AG04450 (cell line): ENCODE results near the gene MTNR1B. TPM values are rescaled to one million over a fixed set of nuclear protein-coding genes. Genes with fewer than 3 reads are reported as not detected.

Experiments used
- CTCF ChIA-PET: fragments of 300-600, 350-600 bp; formaldehyde crosslinking; extraction: SDS; loops from one replicate; lab custom pipeline; 2022; ENCODE audit warnings: antibody characterized with exemption, inconsistent platforms; lab: Charles Lee
- POLR2A ChIA-PET: fragments of 350-600 bp; formaldehyde crosslinking; extraction: SDS; loops from one replicate; lab custom pipeline; 2021; ENCODE audit warnings: antibody characterized with exemption, inconsistent platforms; lab: Yijun Ruan, JAX
- DNase-seq: peaks from one replicate; pipeline ENCODE4 v3.0.0-alpha.2; 2011; ENCODE audit warnings: low read depth, low spot score
- H3K27ac ChIP-seq: one replicate; pipeline ENCODE4 v1.5.1; 2012; ENCODE audit warnings: low read depth, low read length, control low read depth
- H3K27me3 ChIP-seq: one replicate; pipeline ENCODE4 v1.6.0; 2012; ENCODE audit warnings: low read length; ENCODE audit not compliant: control insufficient read depth, insufficient read depth
- H3K4me3 ChIP-seq: 2 replicates; pipeline ENCODE4 v1.5.1; 2011; ENCODE audit warnings: mild to moderate bottlenecking, low read depth, low read length, control low read depth
- H3K9me3 ChIP-seq: 2 replicates; pipeline ENCODE4 v1.5.1; 2012; ENCODE audit warnings: low read length; ENCODE audit not compliant: control insufficient read depth, insufficient read depth
- polyA plus RNA-seq: library from polyadenylated mRNA; depleted of rRNA; stranded (reverse); fragments of >200 nt; gene quantifications from 2 replicates; pipeline ENCODE4 v1.2.3, GENCODE V29; 2011
- TF ChIP-seq, protein P1 (sequence below): IDR thresholded peaks from 2 replicates; pipeline ENCODE4 v1.5.1; 2011; ENCODE audit warnings: low read depth, low read length, control low read depth, inconsistent platforms

MTNR1B gene
- polyA plus RNA-seq, 1 experiment = not detected

DNA sequence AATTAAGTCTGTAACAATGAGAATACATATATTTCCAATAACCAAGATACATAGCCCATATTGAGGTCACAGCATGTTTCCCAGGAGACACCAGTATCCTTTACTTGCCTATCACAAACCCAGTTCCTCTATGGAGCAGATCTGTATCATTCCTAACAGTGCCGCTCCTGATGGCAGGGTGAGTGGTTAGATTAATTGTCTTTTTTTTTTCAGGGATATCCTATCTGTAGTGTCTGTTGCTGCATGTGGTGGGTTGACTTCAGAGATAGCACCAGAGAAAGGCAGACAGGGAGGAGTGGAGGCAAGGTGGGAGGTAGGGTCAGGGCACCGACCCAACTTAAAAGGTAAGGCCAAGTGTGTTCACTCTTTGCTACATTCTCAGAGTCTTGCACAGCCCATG is 2.8 kb downstream of the MTNR1B start:
- ChIA-PET POLR2A (no interaction called here), CTCF (interaction anchor here (1.2 kb wide), 1 partner anchor 30 kb away, joined by 4 read pairs; no protein-coding TSS in a partner anchor)
- Histone ChIP-seq H3K27ac (no peak overlapping the region), H3K9me3 (no peaks in the 10 kb centered on the region; the same call in 1 of the 2 replicates), H3K27me3 (peaks cover 4% of the 10 kb centered on the region), H3K4me3 (no peak overlapping the region)
- TF ChIP-seq, protein P1, sequence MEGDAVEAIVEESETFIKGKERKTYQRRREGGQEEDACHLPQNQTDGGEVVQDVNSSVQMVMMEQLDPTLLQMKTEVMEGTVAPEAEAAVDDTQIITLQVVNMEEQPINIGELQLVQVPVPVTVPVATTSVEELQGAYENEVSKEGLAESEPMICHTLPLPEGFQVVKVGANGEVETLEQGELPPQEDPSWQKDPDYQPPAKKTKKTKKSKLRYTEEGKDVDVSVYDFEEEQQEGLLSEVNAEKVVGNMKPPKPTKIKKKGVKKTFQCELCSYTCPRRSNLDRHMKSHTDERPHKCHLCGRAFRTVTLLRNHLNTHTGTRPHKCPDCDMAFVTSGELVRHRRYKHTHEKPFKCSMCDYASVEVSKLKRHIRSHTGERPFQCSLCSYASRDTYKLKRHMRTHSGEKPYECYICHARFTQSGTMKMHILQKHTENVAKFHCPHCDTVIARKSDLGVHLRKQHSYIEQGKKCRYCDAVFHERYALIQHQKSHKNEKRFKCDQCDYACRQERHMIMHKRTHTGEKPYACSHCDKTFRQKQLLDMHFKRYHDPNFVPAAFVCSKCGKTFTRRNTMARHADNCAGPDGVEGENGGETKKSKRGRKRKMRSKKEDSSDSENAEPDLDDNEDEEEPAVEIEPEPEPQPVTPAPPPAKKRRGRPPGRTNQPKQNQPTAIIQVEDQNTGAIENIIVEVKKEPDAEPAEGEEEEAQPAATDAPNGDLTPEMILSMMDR = no peak
- no peak for DNase-seq

DNA sequence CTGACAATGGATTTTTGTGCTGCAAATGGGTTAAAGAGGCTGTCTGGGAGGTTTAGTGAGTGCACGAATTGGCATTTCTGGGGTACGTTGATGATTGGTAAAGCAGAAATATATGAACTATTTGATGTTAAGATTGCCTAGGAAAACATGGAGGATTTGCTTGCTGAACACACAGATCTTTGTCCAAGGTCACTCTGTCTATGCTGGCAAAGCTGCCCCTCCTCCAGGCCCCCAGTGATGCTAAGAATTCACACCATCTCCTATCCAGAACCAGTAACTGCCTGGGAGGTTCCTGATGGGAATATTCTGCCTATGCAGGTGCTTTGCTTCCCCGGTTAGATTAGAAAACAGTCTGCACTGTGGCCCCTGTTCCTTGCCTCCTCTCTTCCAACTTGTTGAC is 5.8 kb downstream of the MTNR1B start:
- H3K27me3 ChIP-seq = no peaks in the 10 kb centered on the region
- POLR2A ChIA-PET = no interaction called here
- no peak for DNase-seq
- CTCF ChIA-PET = no interaction called here
- no peak overlapping the region for H3K4me3 ChIP-seq
- H3K9me3 ChIP-seq = no peaks in the 10 kb centered on the region
- TF ChIP-seq, protein P1 = no peak
- H3K27ac ChIP-seq = no peak overlapping the region

DNA sequence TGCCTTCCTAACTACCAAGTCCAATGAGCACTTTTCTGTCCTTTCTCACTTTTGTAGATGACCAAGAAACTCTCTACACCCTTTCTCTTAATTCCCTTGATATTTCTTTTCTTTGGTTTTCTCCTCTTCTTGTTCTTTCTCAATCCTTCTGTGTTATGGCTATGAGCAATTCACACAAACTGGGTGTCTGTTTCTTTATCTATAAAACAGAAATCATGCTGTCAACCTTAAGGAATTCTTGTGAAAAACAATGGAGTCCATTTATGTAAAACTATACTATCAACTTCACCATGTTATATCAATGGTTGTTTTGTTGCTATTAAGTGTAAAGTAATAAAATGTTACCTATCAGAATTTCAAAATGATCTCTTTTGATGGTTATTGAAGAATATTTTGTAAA is 7.2 kb downstream of the MTNR1B start:
- Histone ChIP-seq H3K9me3 (peaks cover 5% of the 10 kb centered on the region), H3K27ac (no peak overlapping the region), H3K4me3 (no peak overlapping the region), H3K27me3 (no peaks in the 10 kb centered on the region)
- ChIA-PET POLR2A (no interaction called here), CTCF (no interaction called here)
- DNase-seq = no peak
- TF ChIP-seq, protein P1 = no peak

DNA sequence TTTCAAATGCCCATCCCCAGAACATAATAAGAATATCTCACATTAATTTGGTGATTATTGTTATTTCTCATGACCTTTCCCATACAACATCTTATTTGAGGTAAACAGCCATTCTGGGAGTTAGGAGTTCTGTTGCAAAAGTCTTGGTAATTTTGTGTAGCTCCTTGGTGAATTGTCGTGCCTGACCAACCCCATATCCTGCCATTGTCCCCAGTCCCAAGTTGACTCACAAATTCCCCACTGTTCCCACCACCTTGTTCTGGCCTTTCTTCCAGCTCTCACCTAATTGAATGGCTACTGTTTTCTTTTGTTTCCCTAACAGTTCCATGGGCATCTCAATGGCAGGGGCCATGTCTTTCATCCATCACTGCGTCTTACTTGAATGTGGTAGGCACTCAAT is 8.0 kb downstream of the MTNR1B start:
- ChIA-PET CTCF (no interaction called here), POLR2A (no interaction called here)
- Histone ChIP-seq H3K27ac (no peak overlapping the region), H3K9me3 (peaks cover 6% of the 10 kb centered on the region), H3K4me3 (no peak overlapping the region), H3K27me3 (no peaks in the 10 kb centered on the region)
- no peak for DNase-seq
- TF ChIP-seq, protein P1 = no peak

DNA sequence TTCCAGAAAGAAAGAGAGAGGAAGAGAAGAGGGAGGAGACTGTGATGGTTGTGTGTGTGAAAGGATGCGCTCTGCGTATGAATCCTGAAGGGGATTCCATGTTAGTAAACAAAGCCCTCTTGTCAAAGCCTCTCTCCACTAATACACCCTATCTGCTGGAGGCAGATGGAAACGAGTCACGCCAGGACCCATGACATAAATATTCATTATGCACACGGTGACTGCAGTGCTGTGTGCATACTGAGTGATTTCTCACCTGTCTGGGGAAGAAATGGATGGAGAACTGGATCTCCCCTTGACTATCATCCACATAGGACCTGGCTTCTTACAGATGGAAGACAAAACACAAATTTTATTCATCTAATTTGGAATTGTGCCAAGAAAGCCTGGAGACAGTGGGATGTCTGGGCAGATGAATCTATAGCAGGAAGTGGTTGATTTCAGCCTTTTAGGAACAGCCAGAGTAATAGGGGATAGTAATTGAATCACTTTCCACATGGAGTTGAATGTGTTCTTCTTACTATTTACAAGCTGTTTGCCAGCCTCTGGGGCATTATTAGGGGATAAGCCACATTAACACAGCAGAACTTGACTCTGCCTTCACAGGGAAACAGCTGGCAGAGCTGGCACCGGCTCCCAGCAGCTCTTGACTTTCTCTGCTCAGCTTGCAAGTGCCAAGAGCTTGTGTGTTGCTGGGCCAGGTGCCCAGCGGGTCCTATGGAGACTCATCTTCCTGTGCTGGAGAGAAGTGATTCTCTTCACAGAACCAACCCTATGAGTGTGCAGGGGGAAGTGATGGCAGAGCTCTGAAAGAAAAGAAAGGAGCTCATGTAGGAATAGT is 9.0 kb downstream of the MTNR1B start:
- ChIA-PET POLR2A (no interaction called here), CTCF (no interaction called here)
- Histone ChIP-seq H3K9me3 (peaks cover 6% of the 10 kb centered on the region), H3K27ac (peak overlapping the region; percentile 77), H3K4me3 (no peak overlapping the region), H3K27me3 (no peaks in the 10 kb centered on the region)
- no peak for DNase-seq
- TF ChIP-seq, protein P1 = no peak
